Measurements from ENCODE around the gene ATP8B4. TPM values are rescaled to one million over a fixed set of nuclear protein-coding genes. Genes with fewer than 3 reads are reported as not detected.

ATP8B4 gene
- total RNA-seq, 1 experiment from 2014 or later, result not detected

Other genes starting within 250 kb of the ATP8B4 start
- 0.18 TPM for gene SLC27A2, start 63.0 kb upstream of the ATP8B4 start, total RNA-seq (2021; ENCODE audit: unreplicated experiment)
- gene HDC, start 146.5 kb upstream of the ATP8B4 start, total RNA-seq (2021; ENCODE audit: unreplicated experiment), result not detected
- 20.0 TPM for gene GABPB1, start 236.0 kb upstream of the ATP8B4 start, total RNA-seq (2021; ENCODE audit: unreplicated experiment)

Data from Panc1 (cell line).